ENCODE data around the gene IMMT.

IMMT gene

DNA sequence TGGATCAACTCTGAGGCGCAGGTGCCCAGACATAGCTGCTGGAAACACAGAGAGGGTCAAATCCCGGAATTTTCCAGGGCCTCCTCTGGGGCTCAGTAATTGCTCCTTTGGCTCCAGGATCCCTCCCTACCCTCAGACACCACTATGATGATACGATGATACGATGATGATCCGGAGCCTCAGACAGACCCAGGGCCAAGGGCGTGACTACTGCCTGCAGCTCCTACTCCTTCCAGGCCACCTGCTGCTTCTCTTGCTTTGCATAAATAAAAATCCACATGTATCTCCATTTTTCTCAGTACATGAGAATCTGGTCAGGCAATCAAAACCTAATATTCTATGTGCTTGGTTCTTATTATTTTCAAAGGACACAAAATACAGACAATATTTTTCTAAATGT is 37.6 kb upstream of the IMMT start:
- Histone ChIP-seq H3K4me3 (ENCODE audit: low read depth in 1 of 2, low read length in 2 of 2) (no peak overlapping the region), H3K36me3 (ENCODE audit: insufficient read depth, low read length) (no peaks in the 10 kb centered on the region), H3K27me3 (ENCODE audit: insufficient read depth, low read length, poor library complexity) (peaks cover 4% of the 10 kb centered on the region), H3K9me3 (ENCODE audit: insufficient read depth, low read length, severe bottlenecking) (no peaks in the 10 kb centered on the region), H3K79me2 (ENCODE audit: insufficient read depth, low read length) (no peaks in the 10 kb centered on the region), H3K9ac (ENCODE audit: low read depth, low read length) (no peak overlapping the region), H3K27ac (ENCODE audit: low read length) (no peak overlapping the region), H3K4me1 (ENCODE audit: insufficient read depth, low read length) (no peaks in the 10 kb centered on the region), H4K20me1 (ENCODE audit: insufficient read depth, low read length) (no peaks in the 10 kb centered on the region), H2AFZ (ENCODE audit: low read depth, low read length) (no peak overlapping the region), H3K4me2 (ENCODE audit: insufficient read depth, low read length) (no peak overlapping the region)
- TF ChIP-seq EZH2 (IDR thresholded peaks at IDR 0.05; ENCODE audit: borderline replicate concordance, low read depth, low read length, severe bottlenecking), result no peak
- TF ChIP-seq, protein P1, sequence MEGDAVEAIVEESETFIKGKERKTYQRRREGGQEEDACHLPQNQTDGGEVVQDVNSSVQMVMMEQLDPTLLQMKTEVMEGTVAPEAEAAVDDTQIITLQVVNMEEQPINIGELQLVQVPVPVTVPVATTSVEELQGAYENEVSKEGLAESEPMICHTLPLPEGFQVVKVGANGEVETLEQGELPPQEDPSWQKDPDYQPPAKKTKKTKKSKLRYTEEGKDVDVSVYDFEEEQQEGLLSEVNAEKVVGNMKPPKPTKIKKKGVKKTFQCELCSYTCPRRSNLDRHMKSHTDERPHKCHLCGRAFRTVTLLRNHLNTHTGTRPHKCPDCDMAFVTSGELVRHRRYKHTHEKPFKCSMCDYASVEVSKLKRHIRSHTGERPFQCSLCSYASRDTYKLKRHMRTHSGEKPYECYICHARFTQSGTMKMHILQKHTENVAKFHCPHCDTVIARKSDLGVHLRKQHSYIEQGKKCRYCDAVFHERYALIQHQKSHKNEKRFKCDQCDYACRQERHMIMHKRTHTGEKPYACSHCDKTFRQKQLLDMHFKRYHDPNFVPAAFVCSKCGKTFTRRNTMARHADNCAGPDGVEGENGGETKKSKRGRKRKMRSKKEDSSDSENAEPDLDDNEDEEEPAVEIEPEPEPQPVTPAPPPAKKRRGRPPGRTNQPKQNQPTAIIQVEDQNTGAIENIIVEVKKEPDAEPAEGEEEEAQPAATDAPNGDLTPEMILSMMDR (IDR thresholded peaks at IDR 0.05; ENCODE audit: borderline replicate concordance, extremely low read depth, low read length, poor library complexity, severe bottlenecking), result no peak
- no peak for DNase-seq
- ATAC-seq (ENCODE audit: insufficient read depth, low read depth), result no peak

DNA sequence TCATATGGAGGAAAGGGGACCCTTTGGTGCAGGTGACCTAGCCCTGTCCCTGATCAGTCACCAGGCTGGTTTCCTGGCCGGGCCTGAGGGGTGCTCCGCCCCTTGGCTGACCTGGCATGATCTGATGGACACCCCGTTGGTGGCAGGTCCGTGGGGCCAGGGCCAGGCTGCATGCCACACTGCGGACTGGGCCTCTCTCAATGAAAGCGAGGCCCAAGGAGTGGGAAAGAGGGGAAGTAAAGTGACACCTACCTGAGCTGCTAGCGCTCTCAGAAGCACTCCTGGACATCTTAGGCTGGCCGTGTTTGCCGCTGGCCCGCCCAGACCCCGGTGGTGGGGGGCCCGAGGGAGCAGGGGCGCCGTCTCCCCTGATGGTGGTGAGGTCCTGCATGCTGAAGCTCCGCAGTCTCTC is 37.1 kb upstream of the IMMT start:
- no peak overlapping the region for H3K4me3 ChIP-seq (ENCODE audit: low read depth in 1 of 2, low read length in 2 of 2)
- DNase-seq (no peak), ATAC-seq (ENCODE audit: insufficient read depth, low read depth) (no peak)
- no peaks in the 10 kb centered on the region for H3K4me1 ChIP-seq (ENCODE audit: insufficient read depth, low read length)
- H2AFZ ChIP-seq (ENCODE audit: low read depth, low read length), result no peak overlapping the region
- H3K27ac ChIP-seq (ENCODE audit: low read length), result no peak overlapping the region
- no peak for TF ChIP-seq EZH2 (IDR thresholded peaks at IDR 0.05; ENCODE audit: borderline replicate concordance, low read depth, low read length, severe bottlenecking)
- TF ChIP-seq, protein P1 (IDR thresholded peaks at IDR 0.05; ENCODE audit: borderline replicate concordance, extremely low read depth, low read length, poor library complexity, severe bottlenecking), result no peak
- H3K36me3 ChIP-seq (ENCODE audit: insufficient read depth, low read length), result no peaks in the 10 kb centered on the region
- no peaks in the 10 kb centered on the region for H3K79me2 ChIP-seq (ENCODE audit: insufficient read depth, low read length)
- H4K20me1 ChIP-seq (ENCODE audit: insufficient read depth, low read length), result no peaks in the 10 kb centered on the region
- peaks cover 4% of the 10 kb centered on the region for H3K27me3 ChIP-seq (ENCODE audit: insufficient read depth, low read length, poor library complexity)
- no peaks in the 10 kb centered on the region for H3K9me3 ChIP-seq (ENCODE audit: insufficient read depth, low read length, severe bottlenecking)
- no peak overlapping the region for H3K9ac ChIP-seq (ENCODE audit: low read depth, low read length)
- H3K4me2 ChIP-seq (ENCODE audit: insufficient read depth, low read length), result no peak overlapping the region

GRCh38 chr2:86231680-86232372 is 36.6 kb upstream of the IMMT start:
- no peak for ATAC-seq (ENCODE audit: insufficient read depth, low read depth)
- peaks cover 4% of the 10 kb centered on the region for H3K27me3 ChIP-seq (ENCODE audit: insufficient read depth, low read length, poor library complexity)

More at GRCh38 chr2:86231680-86232372, 36.6 kb upstream of the IMMT start:
- Histone ChIP-seq H3K36me3 (ENCODE audit: insufficient read depth, low read length) (no peaks in the 10 kb centered on the region), H3K4me2 (ENCODE audit: insufficient read depth, low read length) (no peak overlapping the region), H3K79me2 (ENCODE audit: insufficient read depth, low read length) (no peaks in the 10 kb centered on the region), H3K4me3 (ENCODE audit: low read depth in 1 of 2, low read length in 2 of 2) (no peak overlapping the region), H3K9me3 (ENCODE audit: insufficient read depth, low read length, severe bottlenecking) (no peaks in the 10 kb centered on the region), H3K4me1 (ENCODE audit: insufficient read depth, low read length) (no peaks in the 10 kb centered on the region), H2AFZ (ENCODE audit: low read depth, low read length) (no peak overlapping the region), H3K27ac (ENCODE audit: low read length) (no peak overlapping the region), H4K20me1 (ENCODE audit: insufficient read depth, low read length) (no peaks in the 10 kb centered on the region), H3K9ac (ENCODE audit: low read depth, low read length) (no peak overlapping the region)
- TF ChIP-seq, protein P1 (IDR thresholded peaks at IDR 0.05; ENCODE audit: borderline replicate concordance, extremely low read depth, low read length, poor library complexity, severe bottlenecking), result no peak
- TF ChIP-seq EZH2 (IDR thresholded peaks at IDR 0.05; ENCODE audit: borderline replicate concordance, low read depth, low read length, severe bottlenecking), result no peak
- DNase-seq, result no peak

Measured in DND-41 (cell line).